WTC11 (cell line): ENCODE results near the gene ABHD1. TPM values are rescaled to one million over a fixed set of nuclear protein-coding genes. Genes with fewer than 3 reads are reported as not detected.
A peak's percentile ranks its signal among the peaks of the same experiment; 100 is the strongest.
"Not testable (repeated sequence)": the region's sequence is repeated elsewhere in the genome, so short reads cannot be mapped to it uniquely, and the experiment has no call there.

Experiments
- ATAC-seq: fragments of 200-7000 bp; cut with Tn5 transposase; 2 replicates; pipeline ENCODE4 v1.10.0; 2021; ENCODE audit warnings: mild to moderate bottlenecking, moderate library complexity
- CTCF ChIA-PET: fragments of 300-600 bp; sonication (Branson Sonifier 250); formaldehyde crosslinking; loops from one replicate; lab custom pipeline; 2021; ENCODE audit warnings: antibody characterized with exemption; lab: Charles Lee
- POLR2A ChIA-PET: fragments of 350-600 bp; sonication (Branson Sonifier 250); formaldehyde crosslinking; loops from one replicate; lab custom pipeline; 2021; ENCODE audit warnings: antibody characterized with exemption; lab: Charles Lee
- DNase-seq: peaks from one replicate; pipeline ENCODE4 v3.0.0; 2021; ENCODE audit warnings: low spot score
- H3K27ac Mint-ChIP-seq: 2 replicates; pipeline ENCODE4 v1.8.0; 2021; ENCODE audit warnings: mixed read lengths
- H3K27me3 Mint-ChIP-seq: 2 replicates; pipeline ENCODE4 v1.8.0; 2021; ENCODE audit warnings: low read depth, mild to moderate bottlenecking, moderate library complexity, mixed read lengths
- H3K36me3 Mint-ChIP-seq: 2 replicates; pipeline ENCODE4 v1.8.0; 2021; ENCODE audit warnings: mixed read lengths
- H3K4me1 Mint-ChIP-seq: 2 replicates; pipeline ENCODE4 v1.8.0; 2022; ENCODE audit warnings: mixed read lengths
- H3K4me3 Mint-ChIP-seq: 2 replicates; pipeline ENCODE4 v1.8.0; 2021; ENCODE audit warnings: mild to moderate bottlenecking, moderate library complexity, mixed read lengths
- H3K9me3 Mint-ChIP-seq: 2 replicates; pipeline ENCODE4 v1.8.0; 2021; ENCODE audit warnings: mixed read lengths
- ARID4B ChIP-seq: sonication (generic); formaldehyde crosslinking; IDR thresholded peaks from 2 replicates; pipeline ENCODE4 v1.8.0; 2023; ENCODE audit warnings: missing genetic modification reagents, mild to moderate bottlenecking, borderline replicate concordance
- ATF1 ChIP-seq: sonication (generic); formaldehyde crosslinking; IDR thresholded peaks from 2 replicates; pipeline ENCODE4 v1.8.1; 2023; ENCODE audit warnings: mild to moderate bottlenecking, moderate library complexity, missing genetic modification reagents
- E2F1 ChIP-seq: sonication (generic); formaldehyde crosslinking; IDR thresholded peaks from 2 replicates; pipeline ENCODE4 v1.8.0; 2022; ENCODE audit warnings: mild to moderate bottlenecking, missing genetic modification reagents
- ETV6 ChIP-seq: sonication (generic); formaldehyde crosslinking; IDR thresholded peaks from 2 replicates; pipeline ENCODE4 v1.8.1; 2022; ENCODE audit warnings: mild to moderate bottlenecking, missing genetic modification reagents
- GABPB1 ChIP-seq: sonication (generic); formaldehyde crosslinking; IDR thresholded peaks from 2 replicates; pipeline ENCODE4 v1.8.1; 2023; ENCODE audit warnings: mild to moderate bottlenecking, missing genetic modification reagents
- KAT7 ChIP-seq: sonication (generic); formaldehyde crosslinking; IDR thresholded peaks from 2 replicates; pipeline ENCODE4 v1.8.1; 2023; ENCODE audit warnings: missing genetic modification reagents, mild to moderate bottlenecking, borderline replicate concordance
- MLX ChIP-seq: sonication (generic); formaldehyde crosslinking; IDR thresholded peaks from 2 replicates; pipeline ENCODE4 v1.8.1; 2023; ENCODE audit warnings: mild to moderate bottlenecking, missing genetic modification reagents, moderate library complexity
- MYBL2 ChIP-seq: sonication (generic); formaldehyde crosslinking; IDR thresholded peaks from 2 replicates; pipeline ENCODE4 v1.8.1; 2023; ENCODE audit warnings: mild to moderate bottlenecking, moderate library complexity, missing genetic modification reagents
- USF1 ChIP-seq: sonication (generic); formaldehyde crosslinking; IDR thresholded peaks from 2 replicates; pipeline ENCODE4 v1.8.0; 2022; ENCODE audit warnings: mild to moderate bottlenecking, missing genetic modification reagents
- ZNF317 ChIP-seq: sonication (generic); formaldehyde crosslinking; IDR thresholded peaks from 2 replicates; pipeline ENCODE4 v1.8.1; 2023; ENCODE audit warnings: low read depth, mild to moderate bottlenecking, moderate library complexity, missing genetic modification reagents, borderline replicate concordance
- ZNF416 ChIP-seq: fragments of 250-450 bp; sonication (Bioruptor Pico); IDR thresholded peaks from 2 replicates; pipeline ENCODE4 v1.9.0; 2021; ENCODE audit warnings: mild to moderate bottlenecking, inconsistent platforms
- ZNF425 ChIP-seq: fragments of 250-450 bp; sonication (Bioruptor Pico); conservative IDR thresholded peaks from 2 replicates; pipeline ENCODE4 v1.9.0; 2021; ENCODE audit warnings: mild to moderate bottlenecking
- total RNA-seq: library from RNA; stranded (reverse); gene quantifications from 3 replicates; pipeline ENCODE4 v1.2.3, GENCODE V29; 2021
- TF ChIP-seq, protein P1 (sequence below): sonication (generic); formaldehyde crosslinking; IDR thresholded peaks from 2 replicates; pipeline ENCODE4 v1.8.0; 2023; ENCODE audit warnings: missing genetic modification reagents

Gene ABHD1
- total RNA-seq, 1 experiment from 2014 or later: 0.31 TPM

- Mint-ChIP-seq H3K9me3 (no peaks in the 10 kb centered on the region), H3K36me3 (no peaks in the 10 kb centered on the region), H3K4me1 (no peaks in the 10 kb centered on the region), H3K27me3 (peaks cover 9% of the 10 kb centered on the region), H3K27ac (no peak overlapping the region), H3K4me3 (no peak overlapping the region)
- ChIA-PET POLR2A (interaction anchor here (0.5 to 1.1 kb wide), 3 partner anchors 21 to 918 kb away, joined by 3 read pairs; no protein-coding TSS in a partner anchor), CTCF (interaction anchor here (1.2 to 2.4 kb wide), 4 partner anchors 12 to 58 kb away, joined by 3 to 18 read pairs (median 8); partner anchors contain the start of gene PREB)
- DNase-seq (no peak), ATAC-seq (no peak)
- TF ChIP-seq ARID4B (CRISPR knock-in tag): no peak
- no peak for TF ChIP-seq USF1
- TF ChIP-seq ETV6 (CRISPR knock-in tag): no peak
- TF ChIP-seq ATF1 (CRISPR knock-in tag): no peak
- no peak for TF ChIP-seq ZNF425
- TF ChIP-seq MYBL2 (CRISPR knock-in tag): no peak
- TF ChIP-seq ZNF317 (CRISPR knock-in tag): no peak
- no peak for TF ChIP-seq MLX (CRISPR knock-in tag)
- no peak for TF ChIP-seq ZNF416
Measured at GRCh38 chr2:27175330-27175729, 51.7 kb downstream of the ABHD1 start.

- not testable (repeated sequence) for H3K27ac Mint-ChIP-seq
- POLR2A ChIA-PET: interaction anchor here (0.5 to 1.1 kb wide), 2 partner anchors 21 to 1993 kb away, joined by 3 read pairs; no protein-coding TSS in a partner anchor
Measured at GRCh38 chr2:27175781-27176180, 52.2 kb downstream of the ABHD1 start.

DNA sequence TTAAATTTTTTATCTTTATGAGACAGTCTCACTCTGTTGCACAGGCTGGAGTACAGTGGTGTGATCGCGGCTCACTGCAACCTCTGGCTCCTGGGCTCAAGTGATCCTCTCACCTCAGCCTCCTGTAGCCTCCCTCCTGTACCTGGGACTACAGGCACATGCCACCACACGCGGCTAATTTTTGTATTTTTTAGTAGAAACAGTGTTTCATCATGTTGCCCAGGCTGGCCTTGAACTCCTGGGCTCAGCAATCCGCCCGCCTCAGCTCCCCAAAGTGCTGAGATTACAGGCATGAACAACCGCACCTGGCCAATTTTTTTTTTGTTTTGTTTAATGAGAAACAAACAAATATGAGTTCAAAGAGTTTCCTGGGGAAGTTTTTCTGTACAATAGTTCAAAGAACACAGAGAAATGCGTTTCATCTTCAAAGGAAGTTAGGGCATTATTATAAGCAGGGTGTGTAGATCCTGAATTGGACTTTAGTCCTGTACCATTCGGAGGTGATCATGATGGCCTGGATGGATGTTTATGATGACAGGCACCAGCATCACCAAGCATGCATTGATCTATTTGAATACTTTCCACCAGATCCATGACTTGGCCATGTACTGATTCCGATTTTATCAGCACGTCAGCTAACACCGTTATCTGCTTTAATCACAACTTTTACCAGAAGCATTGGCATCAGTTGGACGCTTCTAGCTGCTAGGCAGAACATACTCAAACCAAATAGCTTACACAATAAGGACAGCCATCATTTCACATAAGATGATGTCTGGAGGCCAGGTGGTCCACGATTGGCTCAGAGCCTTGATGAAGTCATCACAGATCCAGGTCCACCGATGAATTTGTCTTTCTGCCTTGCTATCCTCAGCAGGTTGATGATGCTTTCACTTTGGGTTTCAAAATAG, 54.1 kb downstream of the ABHD1 start:
- peaks cover 5% of the 10 kb centered on the region; the same call in 1 of the 2 replicates for H3K27me3 Mint-ChIP-seq
- CTCF ChIA-PET: interaction anchor here (1.1 to 2.1 kb wide), 2 partner anchors 14 to 44 kb away, joined by 4 to 12 read pairs; partner anchors contain the start of gene PREB
- no peaks in the 10 kb centered on the region for H3K4me1 Mint-ChIP-seq
- ATAC-seq: no peak
- TF ChIP-seq, protein P1, sequence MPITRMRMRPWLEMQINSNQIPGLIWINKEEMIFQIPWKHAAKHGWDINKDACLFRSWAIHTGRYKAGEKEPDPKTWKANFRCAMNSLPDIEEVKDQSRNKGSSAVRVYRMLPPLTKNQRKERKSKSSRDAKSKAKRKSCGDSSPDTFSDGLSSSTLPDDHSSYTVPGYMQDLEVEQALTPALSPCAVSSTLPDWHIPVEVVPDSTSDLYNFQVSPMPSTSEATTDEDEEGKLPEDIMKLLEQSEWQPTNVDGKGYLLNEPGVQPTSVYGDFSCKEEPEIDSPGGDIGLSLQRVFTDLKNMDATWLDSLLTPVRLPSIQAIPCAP (CRISPR knock-in tag): no peak
- TF ChIP-seq GABPB1 (CRISPR knock-in tag): peak; percentile 98
- no peak for TF ChIP-seq ETV6 (CRISPR knock-in tag)
- no peak for TF ChIP-seq E2F1
- no peak for TF ChIP-seq KAT7 (CRISPR knock-in tag)
- no peak overlapping the region for H3K4me3 Mint-ChIP-seq
- POLR2A ChIA-PET: no interaction called here
- H3K27ac Mint-ChIP-seq: no peak overlapping the region
- no peaks in the 10 kb centered on the region for H3K36me3 Mint-ChIP-seq
- DNase-seq: no peak
- no peaks in the 10 kb centered on the region for H3K9me3 Mint-ChIP-seq

More at GRCh38 chr2:27175781-27176180, 52.2 kb downstream of the ABHD1 start:
- DNase-seq, H3K4me3 Mint-ChIP-seq, ATAC-seq, H3K36me3 Mint-ChIP-seq, H3K9me3 Mint-ChIP-seq, H3K4me1 Mint-ChIP-seq, H3K27me3 Mint-ChIP-seq: not testable (repeated sequence)
- CTCF ChIA-PET: interaction anchor here (2.1 to 2.4 kb wide), 2 partner anchors 16 to 42 kb away, joined by 12 to 18 read pairs; partner anchors contain the start of gene PREB
